Glomerular endothelial cell (primary cell): ENCODE results near the gene WBP1L. TPM values are rescaled to one million over a fixed set of nuclear protein-coding genes. Genes with fewer than 3 reads are reported as not detected.
"Not testable (repeated sequence)": the region's sequence is repeated elsewhere in the genome, so short reads cannot be mapped to it uniquely, and the experiment has no call there.

Experiments
- DNase-seq: peaks from one replicate; pipeline ENCODE4 v3.0.0-alpha.2; 2011; ENCODE audit warnings: low read depth, low spot score; ENCODE audit errors: extremely low read depth
- total RNA-seq: library from RNA; depleted of rRNA; stranded (reverse); fragments of >200 nt; gene quantifications from 2 replicates; pipeline ENCODE4 v1.2.3, GENCODE V29; 2015

WBP1L gene
- total RNA-seq, 1 donor from 2014 or later: 101 TPM

GRCh38 chr10:102721954-102722353, 21.8 kb upstream of the WBP1L start:
- DNase-seq: no peak

- no peak for DNase-seq
Measured at GRCh38 chr10:102723989-102724388, 19.8 kb upstream of the WBP1L start.

GRCh38 chr10:102726274-102726673, 17.5 kb upstream of the WBP1L start:
- no peak for DNase-seq

- no peak for DNase-seq
Measured at GRCh38 chr10:102727037-102727818, 16.5 kb upstream of the WBP1L start.

GRCh38 chr10:102729029-102730026, 14.4 kb upstream of the WBP1L start:
- DNase-seq: no peak

GRCh38 chr10:102731222-102731800, 12.4 kb upstream of the WBP1L start:
- DNase-seq: no peak

- DNase-seq: no peak
Measured at GRCh38 chr10:102732661-102733060, 11.1 kb upstream of the WBP1L start.

- DNase-seq: no peak
Measured at GRCh38 chr10:102735065-102735562, 8.6 kb upstream of the WBP1L start.

- DNase-seq: no peak
Measured at GRCh38 chr10:102738692-102739121, 5.0 kb upstream of the WBP1L start.

- DNase-seq: no peak
Measured at GRCh38 chr10:102740229-102740628, 3.5 kb upstream of the WBP1L start.

GRCh38 chr10:102741726-102742237, 2.0 kb upstream of the WBP1L start:
- no peak for DNase-seq

GRCh38 chr10:102742313-102742712, 1.4 kb upstream of the WBP1L start:
- DNase-seq: not testable (repeated sequence)

GRCh38 chr10:102743078-102743587, 615 bp upstream of the WBP1L start:
- DNase-seq: no peak

GRCh38 chr10:102744374-102745051, 765 bp downstream of the WBP1L start:
- DNase-seq: no peak

- no peak for DNase-seq
Measured at GRCh38 chr10:102745157-102745556, 1.4 kb downstream of the WBP1L start.

GRCh38 chr10:102752266-102752930, 8.7 kb downstream of the WBP1L start:
- DNase-seq: no peak

GRCh38 chr10:102752934-102753664, 9.4 kb downstream of the WBP1L start:
- DNase-seq: no peak

- no peak for DNase-seq
Measured at GRCh38 chr10:102753718-102754117, 10.0 kb downstream of the WBP1L start.

GRCh38 chr10:102757323-102757722, 13.6 kb downstream of the WBP1L start:
- DNase-seq: no peak
